HEK293 (cell line): ENCODE results near the gene FIBCD1.

Experiments used
- CTCF ChIA-PET: fragments of 350-600 bp; formaldehyde crosslinking; extraction: SDS; loops from one replicate; lab custom pipeline; 2021; ENCODE audit warnings: antibody characterized with exemption; lab: Yijun Ruan, JAX
- POLR2A ChIA-PET: fragments of 300-600 bp; formaldehyde crosslinking; extraction: SDS; loops from one replicate; lab custom pipeline; 2020; ENCODE audit warnings: antibody characterized with exemption, inconsistent platforms; lab: Yijun Ruan, JAX
- H3K27ac ChIP-seq: fragments of 200-500 bp; sonication (Bioruptor generic); 2 replicates; pipeline ENCODE4 v1.5.1; 2014; ENCODE audit warnings: low read depth, low read length, control low read depth, inconsistent platforms; ENCODE audit errors: extremely low read depth
- H3K36me3 ChIP-seq, 2 experiments: fragments of 200-500 bp in 1 of 2; sonication (Bioruptor generic) in 1 of 2; 1 replicate in 1 of 2; 2 replicates in 1 of 2; pipeline ENCODE4 v1.5.1; 2014 to 2017; ENCODE audit warnings: inconsistent platforms in 2 of 2, low read length in 2 of 2; ENCODE audit not compliant: control insufficient read depth in 2 of 2, insufficient read depth in 1 of 2
- H3K4me1 ChIP-seq: fragments of 200-500 bp; sonication (Bioruptor generic); 2 replicates; pipeline ENCODE4 v1.5.1; 2014; ENCODE audit warnings: mild to moderate bottlenecking, low read length, inconsistent platforms; ENCODE audit not compliant: control insufficient read depth, insufficient read depth
- H3K4me3 ChIP-seq: 2 replicates; pipeline ENCODE4 v1.5.1; 2011; ENCODE audit warnings: low read depth, mild to moderate bottlenecking, control low read depth, low read length, moderate library complexity
- H3K9me3 ChIP-seq: fragments of 200-500 bp; sonication (Bioruptor generic); 2 replicates; pipeline ENCODE4 v1.5.1; 2014; ENCODE audit warnings: low read depth, low read length, inconsistent platforms; ENCODE audit not compliant: control insufficient read depth, insufficient read depth
- CTCF ChIP-seq: fragments of 450-650 bp; formaldehyde crosslinking; IDR thresholded peaks from 2 replicates; pipeline ENCODE4 v1.5.1; 2016; ENCODE audit warnings: missing biosample characterization, missing genetic modification characterization
- HOXA7 ChIP-seq: sonication (generic); formaldehyde crosslinking; IDR thresholded peaks from 2 replicates; pipeline ENCODE4 v1.8.1; 2022; ENCODE audit warnings: missing genetic modification reagents, borderline replicate concordance
- HOXC10 ChIP-seq: sonication (generic); formaldehyde crosslinking; IDR thresholded peaks from 2 replicates; pipeline ENCODE4 v1.8.1; 2023; ENCODE audit warnings: mild to moderate bottlenecking, missing genetic modification reagents
- IKZF3 ChIP-seq: fragments of 450-650 bp; IDR thresholded peaks from 2 replicates; pipeline ENCODE4 v1.5.0; 2018; ENCODE audit warnings: missing biosample characterization, mild to moderate bottlenecking, missing genetic modification characterization, moderate library complexity
- KLF1 ChIP-seq: fragments of 450-650 bp; formaldehyde crosslinking; IDR thresholded peaks from 2 replicates; pipeline ENCODE4 v1.5.1; 2016; ENCODE audit warnings: missing biosample characterization, missing genetic modification characterization
- KLF10 ChIP-seq: fragments of 450-650 bp; IDR thresholded peaks from 2 replicates; pipeline ENCODE4 v1.5.1; 2018; ENCODE audit warnings: missing biosample characterization, mild to moderate bottlenecking, missing genetic modification characterization
- SETDB1 ChIP-seq: IDR thresholded peaks from one replicate; pipeline ENCODE4 v1.6.1; 2017; ENCODE audit warnings: mild to moderate bottlenecking, low read length, moderate library complexity, mixed read lengths; ENCODE audit not compliant: insufficient read length
- YY1 ChIP-seq: fragments of 450-650 bp; formaldehyde crosslinking; IDR thresholded peaks from 2 replicates; pipeline ENCODE4 v1.5.1; 2018; ENCODE audit warnings: missing biosample characterization, missing genetic modification characterization
- ZBTB49 ChIP-seq: fragments of 450-650 bp; formaldehyde crosslinking; IDR thresholded peaks from 2 replicates; pipeline ENCODE4 v1.5.1; 2016; ENCODE audit warnings: missing biosample characterization, missing genetic modification characterization, low read depth
- ZBTB6 ChIP-seq: fragments of 450-650 bp; formaldehyde crosslinking; IDR thresholded peaks from 2 replicates; pipeline ENCODE4 v1.5.1; 2017; ENCODE audit warnings: missing biosample characterization, missing genetic modification characterization
- ZBTB8A ChIP-seq: fragments of 450-650 bp; formaldehyde crosslinking; IDR thresholded peaks from 2 replicates; pipeline ENCODE4 v1.5.1; 2016; ENCODE audit warnings: missing biosample characterization, missing genetic modification characterization
- ZNF132 ChIP-seq: fragments of 450-650 bp; formaldehyde crosslinking; IDR thresholded peaks from 2 replicates; pipeline ENCODE4 v1.5.1; 2017; ENCODE audit warnings: missing biosample characterization, missing genetic modification characterization, borderline replicate concordance
- ZNF16 ChIP-seq: fragments of 450-650 bp; formaldehyde crosslinking; IDR thresholded peaks from 2 replicates; pipeline ENCODE4 v1.5.1; 2016; ENCODE audit warnings: low read depth, missing biosample characterization, missing genetic modification characterization
- ZNF221 ChIP-seq: fragments of 450-650 bp; formaldehyde crosslinking; IDR thresholded peaks from 2 replicates; pipeline ENCODE4 v1.5.1; 2017; ENCODE audit warnings: missing biosample characterization, missing genetic modification characterization, borderline replicate concordance
- ZNF223 ChIP-seq: fragments of 450-650 bp; formaldehyde crosslinking; IDR thresholded peaks from 2 replicates; pipeline ENCODE4 v1.5.1; 2016; ENCODE audit warnings: missing biosample characterization, missing genetic modification characterization
- ZNF23 ChIP-seq: fragments of 450-650 bp; formaldehyde crosslinking; IDR thresholded peaks from 2 replicates; pipeline ENCODE4 v1.5.1; 2016; ENCODE audit warnings: missing biosample characterization, missing genetic modification characterization, borderline replicate concordance
- ZNF266 ChIP-seq: fragments of 450-650 bp; formaldehyde crosslinking; IDR thresholded peaks from 2 replicates; pipeline ENCODE4 v1.5.1; 2016; ENCODE audit warnings: missing biosample characterization, missing genetic modification characterization, low read depth
- ZNF311 ChIP-seq: fragments of 450-650 bp; formaldehyde crosslinking; IDR thresholded peaks from 2 replicates; pipeline ENCODE4 v1.5.1; 2017; ENCODE audit warnings: missing biosample characterization, missing genetic modification characterization, borderline replicate concordance
- ZNF324 ChIP-seq: fragments of 450-650 bp; formaldehyde crosslinking; IDR thresholded peaks from 2 replicates; pipeline ENCODE4 v1.5.1; 2016; ENCODE audit warnings: missing biosample characterization, missing genetic modification characterization
- ZNF362 ChIP-seq: fragments of 450-650 bp; formaldehyde crosslinking; IDR thresholded peaks from 2 replicates; pipeline ENCODE4 v1.5.1; 2016; ENCODE audit warnings: missing biosample characterization, missing genetic modification characterization
- ZNF423 ChIP-seq: fragments of 450-650 bp; formaldehyde crosslinking; IDR thresholded peaks from 2 replicates; pipeline ENCODE4 v1.5.1; 2016; ENCODE audit warnings: missing biosample characterization, missing genetic modification characterization
- ZNF449 ChIP-seq: fragments of 450-650 bp; formaldehyde crosslinking; IDR thresholded peaks from 2 replicates; pipeline ENCODE4 v1.5.1; 2017; ENCODE audit warnings: missing biosample characterization, mild to moderate bottlenecking, missing genetic modification characterization, moderate library complexity
- ZNF488 ChIP-seq: fragments of 450-650 bp; formaldehyde crosslinking; IDR thresholded peaks from 2 replicates; pipeline ENCODE4 v1.5.1; 2016; ENCODE audit warnings: missing biosample characterization, missing genetic modification characterization
- ZNF560 ChIP-seq: fragments of 450-650 bp; formaldehyde crosslinking; IDR thresholded peaks from 2 replicates; pipeline ENCODE4 v1.5.1; 2017; ENCODE audit warnings: missing biosample characterization, missing genetic modification characterization, borderline replicate concordance
- ZNF596 ChIP-seq: fragments of 450-650 bp; IDR thresholded peaks from 2 replicates; pipeline ENCODE4 v1.5.0; 2018; ENCODE audit warnings: missing biosample characterization, mild to moderate bottlenecking, missing genetic modification characterization, moderate library complexity
- ZNF600 ChIP-seq: fragments of 450-650 bp; formaldehyde crosslinking; IDR thresholded peaks from 2 replicates; pipeline ENCODE4 v1.5.1; 2016; ENCODE audit warnings: missing biosample characterization, missing genetic modification characterization
- ZNF623 ChIP-seq: fragments of 450-650 bp; formaldehyde crosslinking; IDR thresholded peaks from 2 replicates; pipeline ENCODE4 v1.5.1; 2016; ENCODE audit warnings: missing biosample characterization, missing genetic modification characterization
- ZNF777 ChIP-seq: fragments of 450-650 bp; formaldehyde crosslinking; IDR thresholded peaks from 2 replicates; pipeline ENCODE4 v1.5.1; 2017; ENCODE audit warnings: missing biosample characterization, missing genetic modification characterization, borderline replicate concordance

Gene FIBCD1

GRCh38 chr9:130854835-130855234 is 84.2 kb downstream of the FIBCD1 start:
- Histone ChIP-seq H3K36me3 (peaks cover 0 to 56% of the 10 kb centered on the region in 2 experiments; a peak in 1 of 3 replicates), H3K4me1 (no peaks in the 10 kb centered on the region), H3K27ac (no peak overlapping the region), H3K9me3 (no peaks in the 10 kb centered on the region), H3K4me3 (no peak overlapping the region)
- ChIA-PET CTCF (interaction anchor here (0.8 to 3.7 kb wide), 8 partner anchors 9 to 154 kb away, joined by 3 to 55 read pairs (median 6); no protein-coding TSS in a partner anchor), POLR2A (interaction anchor here (0.6 kb wide), 1 partner anchor 193 kb away, joined by 5 read pairs; no protein-coding TSS in a partner anchor)
- TF ChIP-seq ZNF362 (tag by site-specific recombination) (no peak), ZNF777 (tag by site-specific recombination) (no peak), ZNF600 (no peak), ZNF423 (tag by site-specific recombination) (no peak), ZNF221 (tag by site-specific recombination) (no peak), ZBTB6 (tag by site-specific recombination) (no peak), ZNF596 (tag by site-specific recombination) (no peak), KLF10 (tag by site-specific recombination) (no peak), ZNF623 (no peak), HOXA7 (CRISPR knock-in tag) (no peak), ZNF223 (tag by site-specific recombination) (no peak), IKZF3 (tag by site-specific recombination) (no peak)

GRCh38 chr9:130854092-130854491 is 85.0 kb downstream of the FIBCD1 start:
- no peaks in the 10 kb centered on the region for H3K9me3 ChIP-seq
- no peak overlapping the region for H3K27ac ChIP-seq
- CTCF ChIA-PET = interaction anchor here (0.6 to 3.7 kb wide), 13 partner anchors 9 to 394 kb away, joined by 3 to 55 read pairs (median 4); no protein-coding TSS in a partner anchor
- H3K4me1 ChIP-seq = no peaks in the 10 kb centered on the region
- H3K4me3 ChIP-seq = no peak overlapping the region
- H3K36me3 ChIP-seq = peaks cover 0 to 50% of the 10 kb centered on the region in 2 experiments; a peak in 1 of 3 replicates
- POLR2A ChIA-PET = interaction anchor here (1.9 kb wide), 1 partner anchor 20 kb away, joined by 7 read pairs; the partner anchor contains the start of gene ABL1
- TF ChIP-seq ZNF23 (tag by site-specific recombination) (no peak), SETDB1 (no peak), ZNF311 (tag by site-specific recombination) (no peak), HOXC10 (no peak), ZBTB49 (no peak), ZNF560 (tag by site-specific recombination) (no peak), ZNF132 (tag by site-specific recombination) (no peak), ZNF16 (tag by site-specific recombination) (no peak), ZNF449 (tag by site-specific recombination) (no peak), KLF1 (tag by site-specific recombination) (no peak), ZNF266 (tag by site-specific recombination) (no peak), ZNF488 (no peak), ZNF324 (tag by site-specific recombination) (no peak), CTCF (no peak), ZBTB8A (tag by site-specific recombination) (no peak), YY1 (no peak)
